Trophoblast cell (in vitro differentiated cells and primary cell): ENCODE data around the gene MARK2.

Experiments
- DNase-seq, 2 donors: peaks; one replicate each; pipeline ENCODE4 v3.0.0-alpha.2; 2016
- H2AFZ ChIP-seq: 2 replicates; pipeline ENCODE4 v1.6.1; 2013; ENCODE audit warnings: low read length, moderate library complexity, mild to moderate bottlenecking; ENCODE audit not compliant: insufficient read depth, poor library complexity
- H2AK5ac ChIP-seq: 2 replicates; pipeline ENCODE4 v1.6.1; 2013; ENCODE audit warnings: mild to moderate bottlenecking, low read length
- H2BK120ac ChIP-seq: 2 replicates; pipeline ENCODE4 v1.6.1; 2013; ENCODE audit warnings: low read length, mild to moderate bottlenecking, moderate library complexity; ENCODE audit not compliant: insufficient read depth, poor library complexity
- H2BK12ac ChIP-seq: 2 replicates; pipeline ENCODE4 v1.6.1; 2013; ENCODE audit warnings: mild to moderate bottlenecking, low read length, moderate library complexity
- H2BK5ac ChIP-seq: 2 replicates; pipeline ENCODE4 v1.6.1; 2013; ENCODE audit warnings: low read length, low read depth, moderate library complexity, mild to moderate bottlenecking; ENCODE audit not compliant: poor library complexity
- H3K14ac ChIP-seq: 2 replicates; pipeline ENCODE4 v1.6.1; 2013; ENCODE audit warnings: mild to moderate bottlenecking, low read length
- H3K18ac ChIP-seq: 2 replicates; pipeline ENCODE4 v1.6.1; 2013; ENCODE audit warnings: mild to moderate bottlenecking, low read length
- H3K23ac ChIP-seq: 2 replicates; pipeline ENCODE4 v1.6.1; 2013; ENCODE audit warnings: low read length
- H3K27ac ChIP-seq: 2 replicates; pipeline ENCODE4 v1.5.1; 2013; ENCODE audit warnings: low read depth, mild to moderate bottlenecking, inconsistent platforms, low read length, moderate library complexity
- H3K27me3 ChIP-seq: 2 replicates; pipeline ENCODE4 v1.6.1; 2013; ENCODE audit warnings: inconsistent platforms, mild to moderate bottlenecking, low read length, moderate library complexity; ENCODE audit not compliant: insufficient read depth
- H3K36me3 ChIP-seq, 2 experiments: 1 replicate in 1 of 2; 2 replicates in 1 of 2; pipeline ENCODE4 v1.6.1; 2013; ENCODE audit warnings: low read length in 2 of 2, mild to moderate bottlenecking in 2 of 2, moderate library complexity in 1 of 2; ENCODE audit not compliant: insufficient read depth in 2 of 2, control insufficient read depth in 1 of 2
- H3K4ac ChIP-seq: 2 replicates; pipeline ENCODE4 v1.6.1; 2013; ENCODE audit warnings: low read depth, mild to moderate bottlenecking, low read length, moderate library complexity
- H3K4me1 ChIP-seq, 2 experiments: 1 replicate in 1 of 2; 2 replicates in 1 of 2; pipeline ENCODE4 v1.6.1; 2013; ENCODE audit warnings: low read length in 2 of 2, mild to moderate bottlenecking in 2 of 2, moderate library complexity in 1 of 2; ENCODE audit not compliant: insufficient read depth in 2 of 2, control insufficient read depth in 1 of 2
- H3K4me2 ChIP-seq: 2 replicates; pipeline ENCODE4 v1.6.1; 2013; ENCODE audit warnings: inconsistent platforms, mild to moderate bottlenecking, low read length, moderate library complexity
- H3K4me3 ChIP-seq: 2 replicates; pipeline ENCODE4 v1.5.1; 2013; ENCODE audit warnings: mild to moderate bottlenecking, low read depth, low read length, inconsistent platforms
- H3K79me1 ChIP-seq: one replicate; pipeline ENCODE4 v1.6.1; 2013; ENCODE audit warnings: low read length
- H3K79me2 ChIP-seq: 2 replicates; pipeline ENCODE4 v1.6.1; 2013; ENCODE audit warnings: low read length, mild to moderate bottlenecking; ENCODE audit not compliant: control insufficient read depth, insufficient read depth, poor library complexity
- H3K9ac ChIP-seq: 2 replicates; pipeline ENCODE4 v1.6.1; 2013; ENCODE audit warnings: mild to moderate bottlenecking, low read length
- H3K9me3 ChIP-seq: 2 replicates; pipeline ENCODE4 v1.6.1; 2013; ENCODE audit warnings: low read depth, mild to moderate bottlenecking, control low read depth, inconsistent platforms, low read length; ENCODE audit not compliant: insufficient read depth
- H4K12ac ChIP-seq: 2 replicates; pipeline ENCODE4 v1.6.1; 2013; ENCODE audit warnings: low read depth, mild to moderate bottlenecking, low read length, moderate library complexity
- H4K8ac ChIP-seq: 2 replicates; pipeline ENCODE4 v1.6.1; 2013; ENCODE audit warnings: low read depth, mild to moderate bottlenecking, low read length, moderate library complexity
- H4K91ac ChIP-seq: one replicate; pipeline ENCODE4 v1.6.1; 2013; ENCODE audit warnings: low read depth, mild to moderate bottlenecking, low read length, moderate library complexity
- WGBS: extraction: QIAGEN DNeasy Blood & Tissue Kit; methylation state at CpG from one replicate; pipeline ENCODE4 v1.1.7; 2013; ENCODE audit warnings: missing lambda C conversion rate; ENCODE audit not compliant: insufficient read length, insufficient coverage; ENCODE audit errors: extremely low coverage; 5-methylcytosine and 5-hydroxymethylcytosine counted together

Gene MARK2

DNA sequence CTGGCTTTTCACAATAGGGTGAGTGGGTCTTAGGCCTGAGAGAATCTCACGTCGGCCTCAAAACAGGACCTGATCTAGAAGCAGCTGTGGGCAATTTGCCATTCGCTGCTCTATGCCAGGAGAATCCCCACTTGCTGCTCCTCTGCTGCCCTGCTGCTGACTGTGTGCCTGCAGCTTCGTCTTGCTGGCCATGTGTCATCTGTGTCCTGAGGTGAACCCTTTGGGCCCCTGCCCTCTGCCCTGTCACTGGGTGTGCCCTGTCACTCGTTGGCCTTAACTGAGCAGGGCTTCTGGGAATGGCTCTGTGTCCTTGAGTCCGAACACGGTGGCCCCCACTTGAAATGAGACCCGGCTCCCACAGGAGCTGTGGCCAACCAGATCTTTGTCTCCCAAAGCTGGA, 106.1 kb downstream of the MARK2 start:
- Histone ChIP-seq H4K91ac (no peak overlapping the region), H3K14ac (no peak overlapping the region), H3K18ac (no peak overlapping the region), H4K8ac (no peak overlapping the region), H3K23ac (no peak overlapping the region), H3K4me3 (no peak overlapping the region), H3K9me3 (peaks cover 6% of the 10 kb centered on the region), H3K27ac (no peak overlapping the region), H3K4me1 (no peaks in the 10 kb centered on the region), H3K79me2 (no peaks in the 10 kb centered on the region), H2BK12ac (no peak overlapping the region), H3K9ac (no peak overlapping the region), H3K4ac (no peak overlapping the region), H3K79me1 (no peaks in the 10 kb centered on the region), H3K27me3 (no peaks in the 10 kb centered on the region), H4K12ac (no peak overlapping the region), H2BK120ac (no peak overlapping the region), H2AK5ac (no peak overlapping the region), H2BK5ac (no peak overlapping the region), H2AFZ (no peak overlapping the region), H3K4me2 (no peak overlapping the region), H3K36me3 (peaks cover 16 to 23% of the 10 kb centered on the region in 2 experiments)
- DNase-seq = peak in 1 of 2 donors; percentile 29
- no CpG with 5 or more reads among the region's 8 CpGs for WGBS

DNA sequence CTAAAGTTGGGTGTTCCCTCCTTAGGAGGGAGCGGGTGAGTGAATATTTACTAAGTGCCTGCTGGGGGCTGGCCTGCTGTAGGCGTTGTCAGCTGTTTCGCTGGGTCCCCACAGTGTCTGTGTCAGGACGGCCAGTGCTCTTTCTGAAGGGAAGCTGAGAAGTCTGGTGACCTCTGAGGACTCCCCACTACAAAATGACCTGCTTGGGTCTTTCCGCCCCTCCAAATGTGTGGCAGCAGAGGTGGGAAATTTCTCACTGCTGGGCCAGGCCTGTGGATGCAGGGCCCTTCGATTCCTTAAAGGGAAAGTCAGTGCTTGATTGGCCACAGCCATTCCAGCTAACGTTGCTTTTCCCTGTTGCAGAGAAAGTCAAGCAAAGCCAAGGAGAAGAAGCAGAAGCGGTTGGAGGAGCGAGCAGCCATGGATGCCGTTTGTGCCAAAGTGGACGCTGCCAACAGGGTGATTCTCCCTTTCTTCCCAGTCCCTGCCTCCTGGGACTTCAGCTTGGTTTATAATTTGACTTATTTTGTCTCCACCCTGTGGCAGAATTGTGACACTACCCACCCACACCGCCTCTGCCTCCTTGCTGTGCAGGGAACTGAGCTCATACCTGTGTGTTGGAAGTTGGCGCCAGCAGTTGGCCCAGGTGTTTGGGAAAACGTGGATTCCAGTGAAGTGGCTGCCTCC, 106.7 kb downstream of the MARK2 start:
- H3K14ac ChIP-seq = no peak overlapping the region
- peaks cover 6% of the 10 kb centered on the region for H3K9me3 ChIP-seq
- peaks cover 19 to 24% of the 10 kb centered on the region in 2 experiments for H3K36me3 ChIP-seq
- no peak overlapping the region for H3K23ac ChIP-seq
- no peak overlapping the region for H4K8ac ChIP-seq
- H3K79me1 ChIP-seq = no peaks in the 10 kb centered on the region
- H4K91ac ChIP-seq = no peak overlapping the region
- no peak overlapping the region for H4K12ac ChIP-seq
- H3K4me2 ChIP-seq = no peak overlapping the region
- H3K9ac ChIP-seq = no peak overlapping the region
- H2BK5ac ChIP-seq = no peak overlapping the region
- no peak overlapping the region for H3K4ac ChIP-seq
- H3K27me3 ChIP-seq = no peaks in the 10 kb centered on the region
- H2AFZ ChIP-seq = no peak overlapping the region
- no peak overlapping the region for H3K4me3 ChIP-seq
- H3K27ac ChIP-seq = no peak overlapping the region
- H2BK120ac ChIP-seq = no peak overlapping the region
- no peaks in the 10 kb centered on the region for H3K4me1 ChIP-seq
- no peaks in the 10 kb centered on the region for H3K79me2 ChIP-seq
- WGBS = no CpG with 5 or more reads among the region's 14 CpGs
- peak; percentile 70 to 88 for DNase-seq
- no peak overlapping the region for H2BK12ac ChIP-seq
- H3K18ac ChIP-seq = no peak overlapping the region
- no peak overlapping the region for H2AK5ac ChIP-seq

DNA sequence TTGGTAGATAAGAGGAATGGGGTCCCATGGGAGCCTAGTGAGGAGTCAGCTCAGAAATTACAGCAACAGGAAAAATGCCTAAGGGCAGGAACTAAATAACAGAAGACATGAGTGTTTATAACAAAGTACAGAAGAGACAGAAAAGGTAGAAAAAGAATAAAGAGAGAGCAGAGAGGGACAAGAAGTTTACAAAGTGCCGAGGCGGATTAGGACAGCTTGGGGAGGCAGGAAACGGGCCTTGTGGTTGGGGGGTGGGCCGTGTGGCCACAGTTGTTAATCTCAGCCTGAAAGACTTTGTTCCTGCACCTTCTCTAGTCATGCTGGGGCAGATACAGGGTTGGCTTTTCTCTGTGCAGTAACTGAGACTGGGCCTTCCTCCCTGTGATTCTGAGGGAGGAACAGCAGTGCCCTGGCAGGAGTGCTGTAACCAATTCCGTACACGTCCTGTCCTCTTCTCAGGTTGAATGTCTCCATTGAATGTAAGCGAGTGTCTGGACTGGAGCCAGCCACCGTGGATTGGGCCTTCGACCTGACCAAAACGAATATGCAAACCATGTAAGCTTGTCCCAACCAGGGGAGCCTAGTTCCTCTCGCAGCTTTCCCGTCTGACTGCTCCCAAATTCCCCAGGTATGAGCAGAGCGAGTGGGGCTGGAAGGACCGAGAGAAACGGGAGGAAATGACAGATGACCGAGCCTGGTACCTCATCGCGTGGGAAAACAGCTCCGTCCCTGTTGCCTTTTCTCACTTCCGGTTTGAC, 113.0 kb downstream of the MARK2 start:
- Histone ChIP-seq H2AFZ (no peak overlapping the region), H3K9ac (no peak overlapping the region), H2BK120ac (no peak overlapping the region), H3K4me1 (peaks cover 0 to 2% of the 10 kb centered on the region in 2 experiments), H2AK5ac (no peak overlapping the region), H4K12ac (no peak overlapping the region), H2BK5ac (no peak overlapping the region), H3K14ac (no peak overlapping the region), H3K27me3 (no peaks in the 10 kb centered on the region), H3K9me3 (peaks cover 2% of the 10 kb centered on the region), H3K18ac (no peak overlapping the region), H4K91ac (no peak overlapping the region), H3K4ac (no peak overlapping the region), H3K36me3 (peaks cover 39 to 49% of the 10 kb centered on the region in 2 experiments), H3K4me2 (no peak overlapping the region), H3K27ac (no peak overlapping the region), H4K8ac (no peak overlapping the region), H3K4me3 (no peak overlapping the region), H3K79me1 (no peaks in the 10 kb centered on the region), H2BK12ac (no peak overlapping the region), H3K23ac (no peak overlapping the region), H3K79me2 (no peaks in the 10 kb centered on the region)
- WGBS = no CpG with 5 or more reads among the region's 20 CpGs
- DNase-seq = no peak

DNA sequence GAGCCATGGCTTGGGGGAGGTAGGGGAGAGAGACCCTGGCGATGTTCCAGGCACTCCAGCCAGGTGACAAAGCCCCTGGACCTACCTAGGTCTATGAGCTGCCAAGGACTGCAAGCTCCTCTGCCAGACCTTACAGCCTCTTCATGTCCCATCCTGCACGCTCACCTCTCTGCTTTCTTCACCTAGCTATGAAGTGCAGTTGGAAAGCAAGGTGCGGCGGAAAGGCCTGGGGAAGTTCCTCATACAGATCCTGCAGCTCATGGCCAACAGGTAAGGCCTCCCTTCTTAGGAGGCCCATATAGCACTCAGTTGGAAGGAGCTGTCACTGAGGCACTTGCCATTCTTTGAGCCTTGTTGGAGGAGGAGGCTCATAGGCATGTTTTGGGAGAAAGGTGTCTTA, 113.7 kb downstream of the MARK2 start:
- Histone ChIP-seq H3K9me3 (peaks cover 2% of the 10 kb centered on the region), H3K4me3 (peak overlapping the region; percentile 10)

More for the DNA sequence above, 113.7 kb downstream of the MARK2 start:
- H3K27me3 ChIP-seq = no peaks in the 10 kb centered on the region
- no peak overlapping the region for H2BK5ac ChIP-seq
- no peak overlapping the region for H3K9ac ChIP-seq
- no peak overlapping the region for H3K4me2 ChIP-seq
- H4K8ac ChIP-seq = no peak overlapping the region
- no peak overlapping the region for H2BK12ac ChIP-seq
- no peaks in the 10 kb centered on the region for H3K79me1 ChIP-seq
- no peak overlapping the region for H2AFZ ChIP-seq
- no peak overlapping the region for H3K23ac ChIP-seq
- no peak overlapping the region for H4K91ac ChIP-seq
- no peak overlapping the region for H3K18ac ChIP-seq
- H3K4me1 ChIP-seq = peaks cover 0 to 2% of the 10 kb centered on the region in 2 experiments
- H3K79me2 ChIP-seq = no peaks in the 10 kb centered on the region
- H3K36me3 ChIP-seq = peaks cover 42 to 53% of the 10 kb centered on the region in 2 experiments
- no CpG with 5 or more reads among the region's 4 CpGs for WGBS
- no peak overlapping the region for H2BK120ac ChIP-seq
- DNase-seq = no peak
- H3K27ac ChIP-seq = no peak overlapping the region
- no peak overlapping the region for H4K12ac ChIP-seq
- no peak overlapping the region for H2AK5ac ChIP-seq
- no peak overlapping the region for H3K4ac ChIP-seq
- no peak overlapping the region for H3K14ac ChIP-seq
